ENCODE measurements around the gene TIE1.

GRCh38 chr1:43267818-43268425 lies 32.9 kb upstream of the TIE1 start:
- TF ChIP-seq, protein P1, sequence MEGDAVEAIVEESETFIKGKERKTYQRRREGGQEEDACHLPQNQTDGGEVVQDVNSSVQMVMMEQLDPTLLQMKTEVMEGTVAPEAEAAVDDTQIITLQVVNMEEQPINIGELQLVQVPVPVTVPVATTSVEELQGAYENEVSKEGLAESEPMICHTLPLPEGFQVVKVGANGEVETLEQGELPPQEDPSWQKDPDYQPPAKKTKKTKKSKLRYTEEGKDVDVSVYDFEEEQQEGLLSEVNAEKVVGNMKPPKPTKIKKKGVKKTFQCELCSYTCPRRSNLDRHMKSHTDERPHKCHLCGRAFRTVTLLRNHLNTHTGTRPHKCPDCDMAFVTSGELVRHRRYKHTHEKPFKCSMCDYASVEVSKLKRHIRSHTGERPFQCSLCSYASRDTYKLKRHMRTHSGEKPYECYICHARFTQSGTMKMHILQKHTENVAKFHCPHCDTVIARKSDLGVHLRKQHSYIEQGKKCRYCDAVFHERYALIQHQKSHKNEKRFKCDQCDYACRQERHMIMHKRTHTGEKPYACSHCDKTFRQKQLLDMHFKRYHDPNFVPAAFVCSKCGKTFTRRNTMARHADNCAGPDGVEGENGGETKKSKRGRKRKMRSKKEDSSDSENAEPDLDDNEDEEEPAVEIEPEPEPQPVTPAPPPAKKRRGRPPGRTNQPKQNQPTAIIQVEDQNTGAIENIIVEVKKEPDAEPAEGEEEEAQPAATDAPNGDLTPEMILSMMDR (conservative IDR thresholded peaks at IDR 0.05; ENCODE audit: low read depth, low read length) = no peak
- no peak for TF ChIP-seq EZH2 (IDR thresholded peaks at IDR 0.05; ENCODE audit: borderline replicate concordance, low read depth, low read length, poor library complexity, severe bottlenecking)
